GM12875 (cell line): ENCODE results near the gene SMIM9.

ENCODE experiments used
- H3K4me3 ChIP-seq: one replicate; pipeline ENCODE4 v1.5.1; 2011; ENCODE audit warnings: low read depth, low read length, control low read depth
- CTCF ChIP-seq: IDR thresholded peaks from 2 replicates; pipeline ENCODE4 v1.5.1; 2011; ENCODE audit warnings: low read depth, mild to moderate bottlenecking, control low read depth, inconsistent platforms, low read length, moderate library complexity, borderline replicate concordance; ENCODE audit not compliant: insufficient read depth

The SMIM9 gene

GRCh38 chrX:154813801-154814200 lies 20.7 kb downstream of the SMIM9 start:
- no peak for TF ChIP-seq CTCF
- H3K4me3 ChIP-seq: no peak overlapping the region

GRCh38 chrX:154812341-154813101 lies 21.9 kb downstream of the SMIM9 start:
- no peak overlapping the region for H3K4me3 ChIP-seq
- TF ChIP-seq CTCF: no peak

- no peak overlapping the region for H3K4me3 ChIP-seq
- no peak for TF ChIP-seq CTCF
These were observed 24.4 kb downstream of the SMIM9 start for GRCh38 chrX:154809939-154810665.

- H3K4me3 ChIP-seq: no peak overlapping the region
- no peak for TF ChIP-seq CTCF
These were observed 27.5 kb downstream of the SMIM9 start for GRCh38 chrX:154806837-154807501.

- H3K4me3 ChIP-seq: peak overlapping the region; percentile 65
- TF ChIP-seq CTCF: no peak
These were observed 28.8 kb downstream of the SMIM9 start for GRCh38 chrX:154805696-154806091.

- peak within 1 kb of the TSS; percentile 65 for H3K4me3 ChIP-seq
- TF ChIP-seq CTCF: no peak
These were observed 29.3 kb downstream of the SMIM9 start, which contains the start of gene MPP1 for GRCh38 chrX:154804957-154805695. Gene MPP1, minus strand, starts transcription at chrX:154805485. Its CDS starts 112 bp downstream, at chrX:154805373.
